KG1 (cell line): ENCODE data around the gene INSR.

ENCODE experiments used
- DNase-seq: peaks from one replicate; lab custom pipeline; 2025; lab: John Stamatoyannopoulos, UW

The INSR gene

GRCh38 chr19:7142771-7143170, 151.4 kb downstream of the INSR start:
- no peak for DNase-seq

- no peak for DNase-seq
Measured at GRCh38 chr19:7140137-7140536, 154.1 kb downstream of the INSR start.

- no peak for DNase-seq
Measured at GRCh38 chr19:7139095-7139494, 155.1 kb downstream of the INSR start.

GRCh38 chr19:7138402-7138801, 155.8 kb downstream of the INSR start:
- DNase-seq, result no peak

- no peak for DNase-seq
Measured at GRCh38 chr19:7137120-7137519, 157.1 kb downstream of the INSR start.

GRCh38 chr19:7132054-7132453, 162.2 kb downstream of the INSR start:
- no peak for DNase-seq

- DNase-seq, result no peak
Measured at GRCh38 chr19:7130043-7130442, 164.2 kb downstream of the INSR start.

- no peak for DNase-seq
Measured at GRCh38 chr19:7126132-7126531, 168.1 kb downstream of the INSR start.

- no peak for DNase-seq
Measured at GRCh38 chr19:7125221-7125620, 169.0 kb downstream of the INSR start.

- DNase-seq, result no peak
Measured at GRCh38 chr19:7124782-7125181, 169.4 kb downstream of the INSR start.

- no peak for DNase-seq
Measured at GRCh38 chr19:7122701-7123100, 171.5 kb downstream of the INSR start.

- DNase-seq, result no peak
Measured at GRCh38 chr19:7120499-7120898, 173.7 kb downstream of the INSR start.

GRCh38 chr19:7119582-7119981, 174.6 kb downstream of the INSR start:
- no peak for DNase-seq

GRCh38 chr19:7117248-7117647, 177.0 kb downstream of the INSR start:
- DNase-seq, result no peak

GRCh38 chr19:7115721-7116120, 178.5 kb downstream of the INSR start:
- no peak for DNase-seq

- DNase-seq, result no peak
Measured at GRCh38 chr19:7113233-7113632, 181.0 kb downstream of the INSR start.

GRCh38 chr19:7112675-7113074, 181.5 kb downstream of the INSR start:
- DNase-seq, result no peak

- DNase-seq, result no peak
Measured at GRCh38 chr19:7109678-7110289, 184.4 kb downstream of the INSR start.

GRCh38 chr19:7106711-7107657, 187.2 kb downstream of the INSR start:
- no peak for DNase-seq

- DNase-seq, result no peak
Measured at GRCh38 chr19:7104747-7105447, 189.3 kb downstream of the INSR start.

GRCh38 chr19:7101498-7102253, 192.5 kb downstream of the INSR start:
- DNase-seq, result no peak

- no peak for DNase-seq
Measured at GRCh38 chr19:7099597-7099921, 194.7 kb downstream of the INSR start.
